ENCODE results near the gene PLA2G3. TPM values are rescaled to one million over a fixed set of nuclear protein-coding genes. Genes with fewer than 3 reads are reported as not detected.

PLA2G3 gene
- total RNA-seq, 1 experiment from 2014 or later, result not detected

- DNase-seq, result no peak
- no TSS peak for BruUV-seq (replicated peaks)
- no peaks in the 10 kb centered on the region for H3K27me3 Mint-ChIP-seq (ENCODE audit: unreplicated experiment)
- H3K36me3 Mint-ChIP-seq (ENCODE audit: insufficient read depth, unreplicated experiment), result peaks cover 15% of the 10 kb centered on the region
- H3K4me1 Mint-ChIP-seq (ENCODE audit: low read depth, unreplicated experiment), result peaks cover 6% of the 10 kb centered on the region
- H3K9me3 Mint-ChIP-seq (ENCODE audit: low read depth, unreplicated experiment), result no peaks in the 10 kb centered on the region
- H3K4me3 Mint-ChIP-seq (ENCODE audit: low read depth, unreplicated experiment), result no peak overlapping the region
- no peak overlapping the region for H3K27ac Mint-ChIP-seq (ENCODE audit: unreplicated experiment)
- CTCF ChIA-PET, result interaction anchor here (0.6 kb wide), 1 partner anchor 61 kb away, joined by 3 read pairs; no protein-coding TSS in a partner anchor
- no peak for TF ChIP-seq CTCF (IDR thresholded peaks at IDR 0.05; ENCODE audit: unreplicated experiment)
- intact Hi-C loops (cut with micrococcal nuclease; ENCODE audit: unreplicated experiment), result no loop called here
These were observed 51.9 kb downstream of the PLA2G3 start for GRCh38 chr22:31088233-31088986.

GRCh38 chr22:31087744-31088215 is 52.5 kb downstream of the PLA2G3 start:
- no peak for TF ChIP-seq CTCF (IDR thresholded peaks at IDR 0.05; ENCODE audit: unreplicated experiment)
- peaks cover 18% of the 10 kb centered on the region for H3K36me3 Mint-ChIP-seq (ENCODE audit: insufficient read depth, unreplicated experiment)
- H3K9me3 Mint-ChIP-seq (ENCODE audit: low read depth, unreplicated experiment), result no peaks in the 10 kb centered on the region
- no peaks in the 10 kb centered on the region for H3K27me3 Mint-ChIP-seq (ENCODE audit: unreplicated experiment)
- intact Hi-C loops (cut with micrococcal nuclease; ENCODE audit: unreplicated experiment), result no loop called here
- H3K27ac Mint-ChIP-seq (ENCODE audit: unreplicated experiment), result no peak overlapping the region
- H3K4me1 Mint-ChIP-seq (ENCODE audit: low read depth, unreplicated experiment), result peaks cover 12% of the 10 kb centered on the region
- CTCF ChIA-PET, result no interaction called here
- no peak for DNase-seq
- BruUV-seq (replicated peaks), result no TSS peak
- no peak overlapping the region for H3K4me3 Mint-ChIP-seq (ENCODE audit: low read depth, unreplicated experiment)

- H3K4me1 Mint-ChIP-seq (ENCODE audit: low read depth, unreplicated experiment), result peaks cover 22% of the 10 kb centered on the region
- no peaks in the 10 kb centered on the region for H3K27me3 Mint-ChIP-seq (ENCODE audit: unreplicated experiment)
- H3K36me3 Mint-ChIP-seq (ENCODE audit: insufficient read depth, unreplicated experiment), result peaks cover 27% of the 10 kb centered on the region
- CTCF ChIA-PET, result no interaction called here
- no peak overlapping the region for H3K27ac Mint-ChIP-seq (ENCODE audit: unreplicated experiment)
- no peaks in the 10 kb centered on the region for H3K9me3 Mint-ChIP-seq (ENCODE audit: low read depth, unreplicated experiment)
- TF ChIP-seq CTCF (IDR thresholded peaks at IDR 0.05; ENCODE audit: unreplicated experiment), result no peak
- H3K4me3 Mint-ChIP-seq (ENCODE audit: low read depth, unreplicated experiment), result no peak overlapping the region
- no peak for DNase-seq
- no TSS peak for BruUV-seq (replicated peaks)
- intact Hi-C loops (cut with micrococcal nuclease; ENCODE audit: unreplicated experiment), result no loop called here
These were observed 53.5 kb downstream of the PLA2G3 start for GRCh38 chr22:31086703-31087330.

GRCh38 chr22:31085928-31086327 is 54.4 kb downstream of the PLA2G3 start:
- Mint-ChIP-seq H3K9me3 (ENCODE audit: low read depth, unreplicated experiment) (no peaks in the 10 kb centered on the region), H3K36me3 (ENCODE audit: insufficient read depth, unreplicated experiment) (peaks cover 36% of the 10 kb centered on the region), H3K4me3 (ENCODE audit: low read depth, unreplicated experiment) (no peak overlapping the region), H3K27me3 (ENCODE audit: unreplicated experiment) (no peaks in the 10 kb centered on the region), H3K27ac (ENCODE audit: unreplicated experiment) (no peak overlapping the region), H3K4me1 (ENCODE audit: low read depth, unreplicated experiment) (peaks cover 28% of the 10 kb centered on the region)
- CTCF ChIA-PET, result interaction anchor here (0.6 kb wide), 1 partner anchor 358 kb away, joined by 4 read pairs; no protein-coding TSS in a partner anchor
- BruUV-seq (replicated peaks), result no TSS peak
- intact Hi-C loops (cut with micrococcal nuclease; ENCODE audit: unreplicated experiment), result no loop called here
- no peak for DNase-seq
- no peak for TF ChIP-seq CTCF (IDR thresholded peaks at IDR 0.05; ENCODE audit: unreplicated experiment)

Measured in Calu3 (cell line).